Measurements from ENCODE around the gene IST1. TPM values are rescaled to one million over a fixed set of nuclear protein-coding genes. Genes with fewer than 3 reads are reported as not detected.

Gene IST1
- polyA plus RNA-seq, 5 donors = 275 to 371 (median 314) TPM

DNA sequence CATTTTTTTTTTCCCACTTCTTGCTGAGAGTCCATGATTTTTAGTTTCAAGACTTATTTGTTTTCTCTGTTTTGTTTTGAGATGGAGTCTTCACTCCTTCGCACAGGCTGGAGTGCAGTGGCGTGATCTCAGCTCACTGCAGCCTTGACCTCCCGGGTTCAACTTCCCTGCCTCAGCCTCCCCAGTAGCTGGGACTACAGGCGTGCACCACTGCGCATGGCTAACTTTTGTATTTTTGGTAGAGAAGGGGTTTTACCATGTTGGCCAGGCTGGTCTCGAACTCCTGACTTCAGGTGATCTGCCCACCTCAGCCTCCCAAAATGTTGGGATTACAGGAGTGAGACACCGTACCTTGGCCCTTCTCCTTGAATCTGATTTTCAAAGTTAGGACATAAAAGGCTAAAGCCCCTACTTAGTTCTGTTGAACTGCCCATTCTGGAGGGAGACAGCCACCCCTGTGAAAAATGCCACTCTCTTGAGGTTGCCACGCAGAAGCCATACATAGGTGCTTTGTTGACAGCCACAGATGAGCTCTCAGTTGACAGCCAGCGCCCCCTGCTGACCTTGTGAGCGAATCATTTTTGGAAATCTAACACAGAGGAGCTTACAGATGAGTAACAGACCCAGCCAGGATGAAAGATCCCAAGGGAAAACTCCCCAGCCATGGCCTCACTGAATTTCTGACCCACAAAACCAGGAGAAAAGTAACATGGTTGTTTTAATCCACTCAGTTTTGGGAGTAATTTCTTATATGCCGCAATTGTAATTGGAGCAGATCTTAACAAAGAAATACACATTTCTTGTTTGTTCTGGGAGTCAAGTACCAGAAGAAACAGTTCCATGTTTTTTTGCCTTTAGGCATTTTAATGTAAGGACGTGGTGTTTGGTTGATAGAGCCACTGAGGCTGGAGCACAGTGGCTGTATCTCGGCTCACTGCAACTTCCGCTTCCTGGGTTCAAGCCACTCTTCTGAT lies 66.0 kb downstream of the IST1 start:
- peak; percentile 39 to 55 for DNase-seq

DNA sequence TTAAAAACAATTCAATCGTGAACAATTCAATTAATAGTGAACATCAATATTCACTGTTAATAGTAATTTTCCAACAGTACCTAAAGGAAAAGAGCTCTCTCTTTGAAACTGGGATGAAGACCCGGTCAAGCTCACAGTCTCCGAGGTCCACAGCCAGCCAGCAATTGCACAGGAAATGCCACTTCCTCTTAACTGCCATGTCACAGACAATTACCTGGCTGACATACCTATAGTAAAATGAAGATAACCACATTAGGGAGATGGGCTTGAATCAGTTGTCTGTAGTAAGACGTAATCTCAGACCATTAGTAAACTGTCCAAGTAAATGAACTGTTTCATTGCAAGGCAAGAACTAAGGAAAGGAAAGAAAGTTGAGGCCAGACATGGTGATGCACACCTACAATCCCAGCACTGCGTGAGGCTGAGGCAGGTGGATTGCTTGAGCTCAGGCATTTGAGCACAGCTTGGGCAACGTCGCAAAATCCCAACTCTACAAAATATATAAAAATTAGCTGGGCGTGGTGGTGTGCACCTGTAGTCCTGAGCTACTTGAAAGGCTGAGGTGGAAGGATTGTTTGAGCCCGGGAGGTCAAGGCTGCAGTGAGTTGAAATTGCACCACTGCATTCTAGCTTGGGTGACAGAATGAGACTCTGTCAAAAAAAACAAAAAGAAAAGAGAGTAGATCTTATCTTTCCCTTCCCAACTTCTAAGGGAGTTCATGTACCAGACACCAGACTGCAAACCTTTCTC lies 68.0 kb downstream of the IST1 start:
- DNase-seq = no peak

DNA sequence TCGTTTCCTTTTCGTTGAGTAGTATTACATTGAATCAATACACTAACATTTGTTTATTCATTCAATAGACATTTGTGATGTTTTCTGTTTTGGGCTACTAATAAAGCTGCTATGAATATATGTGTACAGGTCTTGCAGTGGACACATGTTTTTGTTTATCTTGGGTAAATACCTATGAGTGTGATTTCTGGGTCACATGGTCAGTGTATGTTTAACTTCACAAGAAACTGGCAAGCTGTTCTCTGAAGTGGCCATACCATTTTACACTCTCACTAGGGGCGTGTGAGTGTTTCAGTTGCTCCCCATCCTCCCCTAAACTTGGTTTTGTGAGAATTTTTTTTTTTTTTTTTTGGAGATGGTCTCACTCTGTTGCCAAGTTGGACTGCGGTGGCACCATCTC lies 69.9 kb downstream of the IST1 start:
- no peak for DNase-seq

DNA sequence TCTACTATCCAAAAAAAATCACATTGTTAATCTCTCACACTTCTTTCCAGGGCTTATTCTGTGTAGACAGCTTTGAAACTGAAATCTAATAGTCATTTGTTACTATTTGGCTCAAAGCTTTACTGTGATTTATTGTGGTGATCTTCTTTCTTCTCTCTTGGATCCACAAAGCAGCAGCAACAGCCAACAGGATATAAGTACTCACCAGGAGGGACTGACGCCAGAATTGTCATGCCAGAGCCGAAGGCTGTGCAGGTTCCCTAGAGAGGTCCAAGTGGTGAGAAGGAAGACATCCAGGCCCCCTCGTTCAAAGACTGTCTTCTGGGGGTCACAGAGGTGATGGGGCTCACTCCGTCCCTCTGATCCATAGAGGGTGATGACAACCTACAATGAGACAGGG lies 71.6 kb downstream of the IST1 start:
- DNase-seq = no peak

DNA sequence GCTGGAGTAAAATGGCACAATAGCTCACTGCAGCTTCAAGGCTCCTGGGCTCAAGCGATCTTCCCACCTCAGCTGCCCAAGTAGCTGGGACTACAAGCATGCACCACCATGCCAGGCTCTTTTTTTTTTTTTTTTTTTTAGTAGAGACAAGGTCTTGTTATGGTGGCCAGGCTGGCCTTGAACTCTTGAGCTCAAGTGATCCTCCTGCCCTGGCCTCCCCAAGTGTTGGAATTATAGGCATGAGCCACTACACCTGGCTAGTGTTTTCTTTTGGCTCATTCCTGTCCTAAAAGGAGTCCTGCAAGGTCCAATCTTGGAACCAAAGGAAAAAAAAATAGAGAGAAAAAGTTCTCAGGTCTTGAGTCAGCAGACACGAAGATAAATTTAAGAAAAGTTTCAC lies 74.0 kb downstream of the IST1 start:
- DNase-seq = no peak

DNA sequence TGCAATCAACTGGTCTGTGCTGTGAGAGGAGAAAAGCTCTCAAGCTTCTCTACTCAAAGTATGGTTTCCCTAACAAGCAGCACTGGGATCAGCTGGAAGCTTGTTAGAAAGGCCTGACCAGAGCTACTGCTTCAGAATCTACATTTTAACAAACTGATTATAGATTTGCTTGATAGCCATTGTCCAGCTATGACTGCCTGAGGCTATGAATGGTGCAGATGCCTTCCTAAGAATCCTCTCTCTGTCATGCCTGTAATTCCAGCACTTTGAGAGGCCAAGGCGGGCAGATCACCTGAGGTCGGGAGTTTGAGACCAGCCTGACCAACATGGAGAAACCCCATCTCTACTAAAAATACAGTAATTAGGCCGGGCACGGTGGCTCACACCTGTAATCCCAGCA lies 76.2 kb downstream of the IST1 start:
- no peak for DNase-seq

DNA sequence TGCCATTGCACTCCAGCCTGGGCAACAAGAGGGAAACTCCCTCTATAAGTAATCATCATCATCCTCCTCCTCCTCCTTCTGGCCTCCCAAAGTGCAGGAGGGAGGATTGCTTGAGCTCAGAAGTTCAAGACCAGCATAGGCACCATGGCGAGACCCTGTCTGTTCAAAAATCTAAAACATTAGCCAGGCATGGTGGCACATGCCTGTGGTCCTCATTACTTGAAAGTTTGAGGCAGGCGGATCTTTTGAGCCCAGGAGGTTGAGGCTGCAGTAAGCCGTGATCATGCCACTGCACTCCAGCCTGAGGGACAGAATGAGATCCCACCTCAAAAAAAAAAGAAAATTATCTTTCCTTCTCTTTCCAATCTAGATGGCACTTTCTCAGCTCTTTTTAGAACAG lies 77.0 kb downstream of the IST1 start:
- DNase-seq = no peak

DNA sequence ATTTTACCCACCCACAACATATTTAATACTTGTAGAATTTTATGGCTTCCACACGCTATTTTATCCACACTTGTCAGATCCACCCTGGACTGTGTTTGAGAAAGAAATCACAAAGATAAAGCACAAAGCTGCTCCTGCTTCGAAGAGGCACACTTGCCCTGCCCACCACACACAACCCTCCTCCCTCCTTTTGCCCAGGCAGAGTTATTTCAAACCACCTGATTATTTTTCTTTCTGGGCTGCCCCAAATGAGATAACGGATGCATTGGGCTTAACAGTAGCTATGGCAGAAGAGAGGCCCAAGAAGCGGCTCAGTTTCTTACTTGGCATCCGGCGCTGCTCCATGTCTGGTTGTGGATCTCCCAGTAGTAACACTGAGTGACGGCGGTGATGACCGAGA lies 77.7 kb downstream of the IST1 start:
- no peak for DNase-seq

DNA sequence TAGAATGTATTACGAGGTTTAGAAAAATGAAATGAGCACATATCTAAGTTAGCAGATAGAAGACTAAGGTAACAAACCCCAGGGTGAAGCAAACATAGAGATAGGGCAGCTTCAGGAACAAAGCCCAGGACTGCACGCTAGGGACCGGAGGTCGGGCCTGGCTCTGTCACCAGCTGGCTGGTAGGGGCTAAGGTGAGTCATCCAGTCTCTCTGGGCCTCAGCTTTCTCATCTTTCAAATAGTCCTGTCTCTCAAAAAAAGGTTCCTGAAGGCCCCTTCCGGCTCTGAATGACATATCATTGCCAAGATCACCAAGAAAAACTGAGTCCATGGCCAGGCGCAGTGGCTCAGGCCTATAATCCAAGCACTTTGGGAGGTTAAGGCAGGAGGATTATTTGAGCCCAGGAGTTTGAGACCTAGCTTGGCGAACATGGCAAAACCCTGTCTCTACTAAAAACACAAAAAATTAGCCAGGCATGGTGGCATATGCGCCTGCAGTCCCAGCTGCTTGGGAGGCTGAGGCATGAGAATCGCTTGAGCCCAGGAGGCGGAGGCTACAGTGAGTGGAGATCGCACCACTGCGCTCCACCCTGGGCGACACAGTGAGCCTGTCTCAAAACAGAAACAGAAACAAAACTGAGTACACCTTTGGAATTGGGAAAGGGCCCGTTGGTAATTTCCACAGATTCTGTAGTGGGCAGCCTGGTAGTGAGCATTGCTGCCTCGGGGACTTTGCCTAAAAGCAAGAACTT lies 78.9 kb downstream of the IST1 start:
- no peak for DNase-seq

Other genes starting within 250 kb of the IST1 start
- 1 to 10 TPM; 4.6 to 8.4 (median 6.7) TPM for gene PHLPP2, start 170.8 kb upstream of the IST1 start, polyA plus RNA-seq (ENCODE audit: insufficient read depth in 1 of 5, insufficient read length in 5 of 5, low replicate concordance in 1 of 5)
- gene AP1G1, start 86.7 kb upstream of the IST1 start, polyA plus RNA-seq (ENCODE audit: insufficient read depth in 1 of 5, insufficient read length in 5 of 5, low replicate concordance in 1 of 5) = 10 to 100 TPM; 54.7 to 82.0 (median 70.4) TPM
- 10 to 100 TPM; 25.2 to 31.8 (median 29.0) TPM for gene ATXN1L, start 49.6 kb upstream of the IST1 start, polyA plus RNA-seq (ENCODE audit: insufficient read depth in 1 of 5, insufficient read length in 5 of 5, low replicate concordance in 1 of 5)
- gene ZNF821, start 11.3 kb upstream of the IST1 start, polyA plus RNA-seq (ENCODE audit: insufficient read depth in 1 of 5, insufficient read length in 5 of 5, low replicate concordance in 1 of 5) = 10 to 100 TPM; 19.4 to 23.4 (median 21.7) TPM
- gene PKD1L3, start 104.9 kb downstream of the IST1 start, polyA plus RNA-seq (ENCODE audit: insufficient read depth in 1 of 5, insufficient read length in 5 of 5, low replicate concordance in 1 of 5) = under 1 TPM; 0.09 to 0.25 (median 0.15) TPM
- gene DHODH, start 113.2 kb downstream of the IST1 start, polyA plus RNA-seq (ENCODE audit: insufficient read depth in 1 of 5, insufficient read length in 5 of 5, low replicate concordance in 1 of 5) = 10 to 100 TPM; 15.4 to 21.3 (median 17.4) TPM
- 1 to 10 TPM in 4 of 5 donors, under 1 TPM in 1; 0.42 to 1.5 (median 1.1) TPM for gene HP, start 159.0 kb downstream of the IST1 start, polyA plus RNA-seq (ENCODE audit: insufficient read depth in 1 of 5, insufficient read length in 5 of 5, low replicate concordance in 1 of 5)
- under 1 TPM in 4 of 5 donors, not detected in 1; 0.13 to 0.99 (median 0.18) TPM for gene HPR, start 167.7 kb downstream of the IST1 start, polyA plus RNA-seq (ENCODE audit: insufficient read depth in 1 of 5, insufficient read length in 5 of 5, low replicate concordance in 1 of 5)
- 10 to 100 TPM; 14.0 to 22.7 (median 22.2) TPM for gene TXNL4B, start 198.1 kb downstream of the IST1 start, polyA plus RNA-seq (ENCODE audit: insufficient read depth in 1 of 5, insufficient read length in 5 of 5, low replicate concordance in 1 of 5)
- 10 to 100 TPM; 61.7 to 78.0 (median 75.5) TPM for gene DHX38, start 198.3 kb downstream of the IST1 start, polyA plus RNA-seq (ENCODE audit: insufficient read depth in 1 of 5, insufficient read length in 5 of 5, low replicate concordance in 1 of 5)

Data from right lung (tissue), 5 donors.